WTC11 (cell line): ENCODE measurements around the gene TACC2. TPM values are rescaled to one million over a fixed set of nuclear protein-coding genes. Genes with fewer than 3 reads are reported as not detected.
A peak's percentile ranks its signal among the peaks of the same experiment; 100 is the strongest.

Source experiments
- ATAC-seq: fragments of 200-7000 bp; cut with Tn5 transposase; 2 replicates; pipeline ENCODE4 v1.10.0; 2021; ENCODE audit warnings: mild to moderate bottlenecking, moderate library complexity
- CTCF ChIA-PET: fragments of 300-600 bp; sonication (Branson Sonifier 250); formaldehyde crosslinking; loops from one replicate; lab custom pipeline; 2021; ENCODE audit warnings: antibody characterized with exemption; lab: Charles Lee
- POLR2A ChIA-PET: fragments of 350-600 bp; sonication (Branson Sonifier 250); formaldehyde crosslinking; loops from one replicate; lab custom pipeline; 2021; ENCODE audit warnings: antibody characterized with exemption; lab: Charles Lee
- DNase-seq: peaks from one replicate; pipeline ENCODE4 v3.0.0; 2021; ENCODE audit warnings: low spot score
- H3K27ac Mint-ChIP-seq: 2 replicates; pipeline ENCODE4 v1.8.0; 2021; ENCODE audit warnings: mixed read lengths
- H3K27me3 Mint-ChIP-seq: 2 replicates; pipeline ENCODE4 v1.8.0; 2021; ENCODE audit warnings: low read depth, mild to moderate bottlenecking, moderate library complexity, mixed read lengths
- H3K36me3 Mint-ChIP-seq: 2 replicates; pipeline ENCODE4 v1.8.0; 2021; ENCODE audit warnings: mixed read lengths
- H3K4me1 Mint-ChIP-seq: 2 replicates; pipeline ENCODE4 v1.8.0; 2022; ENCODE audit warnings: mixed read lengths
- H3K4me3 Mint-ChIP-seq: 2 replicates; pipeline ENCODE4 v1.8.0; 2021; ENCODE audit warnings: mild to moderate bottlenecking, moderate library complexity, mixed read lengths
- H3K9me3 Mint-ChIP-seq: 2 replicates; pipeline ENCODE4 v1.8.0; 2021; ENCODE audit warnings: mixed read lengths
- CBFB ChIP-seq: sonication (generic); formaldehyde crosslinking; IDR thresholded peaks from 2 replicates; pipeline ENCODE4 v1.8.1; 2022; ENCODE audit warnings: mild to moderate bottlenecking, low read depth, missing genetic modification reagents
- CREM ChIP-seq: sonication (generic); formaldehyde crosslinking; IDR thresholded peaks from 2 replicates; pipeline ENCODE4 v1.8.1; 2022; ENCODE audit warnings: mild to moderate bottlenecking, missing genetic modification reagents, moderate library complexity
- FOXJ3 ChIP-seq: sonication (generic); formaldehyde crosslinking; IDR thresholded peaks from 2 replicates; pipeline ENCODE4 v1.9.0; 2021; ENCODE audit warnings: missing genetic modification reagents, mild to moderate bottlenecking, borderline replicate concordance
- FOXP4 ChIP-seq: sonication (generic); formaldehyde crosslinking; IDR thresholded peaks from 2 replicates; pipeline ENCODE4 v1.8.0; 2022; ENCODE audit warnings: mild to moderate bottlenecking, missing genetic modification reagents
- GTF2I ChIP-seq: fragments of 250-450 bp; sonication (Bioruptor Pico); conservative IDR thresholded peaks from 2 replicates; pipeline ENCODE4 v1.4.0; 2021; ENCODE audit warnings: mild to moderate bottlenecking
- HMGXB4 ChIP-seq: sonication (generic); formaldehyde crosslinking; IDR thresholded peaks from 2 replicates; pipeline ENCODE4 v1.8.1; 2023; ENCODE audit warnings: mild to moderate bottlenecking, moderate library complexity, missing genetic modification reagents
- IRF2 ChIP-seq: sonication (generic); formaldehyde crosslinking; IDR thresholded peaks from 2 replicates; pipeline ENCODE4 v1.8.0; 2022; ENCODE audit warnings: low read depth, missing genetic modification reagents, borderline replicate concordance
- JUN ChIP-seq: sonication (generic); formaldehyde crosslinking; IDR thresholded peaks from 2 replicates; pipeline ENCODE4 v1.8.0; 2023; ENCODE audit warnings: mild to moderate bottlenecking, missing genetic modification reagents
- MAX ChIP-seq: sonication (generic); formaldehyde crosslinking; IDR thresholded peaks from 2 replicates; pipeline ENCODE4 v1.8.0; 2022; ENCODE audit warnings: mild to moderate bottlenecking, missing genetic modification reagents
- NFATC4 ChIP-seq: fragments of 250-450 bp; sonication (Bioruptor Pico); IDR thresholded peaks from 2 replicates; pipeline ENCODE4 v1.9.0; 2021; ENCODE audit warnings: mild to moderate bottlenecking
- SMAD3 ChIP-seq: sonication (generic); formaldehyde crosslinking; IDR thresholded peaks from 2 replicates; pipeline ENCODE4 v1.8.0; 2022; ENCODE audit warnings: missing genetic modification reagents, mild to moderate bottlenecking, borderline replicate concordance
- SMAD4 ChIP-seq: sonication (generic); formaldehyde crosslinking; IDR thresholded peaks from 2 replicates; pipeline ENCODE4 v1.8.0; 2022; ENCODE audit warnings: mild to moderate bottlenecking, missing genetic modification reagents
- SP1 ChIP-seq: sonication (generic); formaldehyde crosslinking; conservative IDR thresholded peaks from 2 replicates; pipeline ENCODE4 v1.8.1; 2022; ENCODE audit warnings: missing genetic modification reagents
- STAT6 ChIP-seq: sonication (generic); formaldehyde crosslinking; conservative IDR thresholded peaks from 2 replicates; pipeline ENCODE4 v1.8.1; 2023; ENCODE audit warnings: mild to moderate bottlenecking, low read depth, missing genetic modification reagents, moderate library complexity
- USF2 ChIP-seq: sonication (generic); formaldehyde crosslinking; IDR thresholded peaks from 2 replicates; pipeline ENCODE4 v1.8.1; 2023; ENCODE audit warnings: mild to moderate bottlenecking, missing genetic modification reagents, moderate library complexity
- ZNF416 ChIP-seq: fragments of 250-450 bp; sonication (Bioruptor Pico); IDR thresholded peaks from 2 replicates; pipeline ENCODE4 v1.9.0; 2021; ENCODE audit warnings: mild to moderate bottlenecking, inconsistent platforms
- ZNF423 ChIP-seq: fragments of 250-450 bp; sonication (Bioruptor Pico); IDR thresholded peaks from 2 replicates; pipeline ENCODE4 v2.1.2; 2022; ENCODE audit warnings: mild to moderate bottlenecking, moderate library complexity
- ZSCAN18 ChIP-seq: fragments of 250-450 bp; sonication (Bioruptor Pico); IDR thresholded peaks from 2 replicates; pipeline ENCODE4 v2.1.2; 2022; ENCODE audit warnings: mild to moderate bottlenecking, moderate library complexity
- total RNA-seq: library from RNA; stranded (reverse); gene quantifications from 3 replicates; pipeline ENCODE4 v1.2.3, GENCODE V29; 2021

The TACC2 gene
- total RNA-seq, 1 experiment from 2014 or later = 28.9 TPM

GRCh38 chr10:121947343-121948330 lies 41.3 kb upstream of the TACC2 start:
- no peak for DNase-seq
- H3K9me3 Mint-ChIP-seq = no peaks in the 10 kb centered on the region
- peaks cover 10% of the 10 kb centered on the region for H3K4me1 Mint-ChIP-seq
- no peak overlapping the region for H3K4me3 Mint-ChIP-seq
- TF ChIP-seq STAT6 (CRISPR knock-in tag) = no peak
- TF ChIP-seq IRF2 (CRISPR knock-in tag) = no peak
- no peak for TF ChIP-seq HMGXB4
- TF ChIP-seq, all 79 proteins: peak for 0
- H3K27me3 Mint-ChIP-seq = no peaks in the 10 kb centered on the region
- H3K27ac Mint-ChIP-seq = peak overlapping the region; percentile 4; the same call in 1 of the 2 replicates
- H3K36me3 Mint-ChIP-seq = no peaks in the 10 kb centered on the region
- ChIA-PET CTCF (interaction anchor here (1.4 kb wide), 1 partner anchor 104 kb away, joined by 6 read pairs; no protein-coding TSS in a partner anchor), POLR2A (no interaction called here)
- no peak for ATAC-seq

- no peak for TF ChIP-seq FOXJ3 (CRISPR knock-in tag)
- TF ChIP-seq ZSCAN18 (CRISPR knock-in tag) = no peak
- no peak for TF ChIP-seq SMAD3 (CRISPR knock-in tag)
- TF ChIP-seq NFATC4 = no peak
- TF ChIP-seq CBFB = no peak
- TF ChIP-seq SMAD4 (CRISPR knock-in tag) = no peak
- TF ChIP-seq MAX = no peak
- TF ChIP-seq JUN (CRISPR knock-in tag) = no peak
- ATAC-seq (no peak), DNase-seq (no peak)
- no peaks in the 10 kb centered on the region for H3K36me3 Mint-ChIP-seq
- peaks cover 10% of the 10 kb centered on the region for H3K4me1 Mint-ChIP-seq
- no peak overlapping the region for H3K27ac Mint-ChIP-seq
- CTCF ChIA-PET = no interaction called here
- no peak overlapping the region for H3K4me3 Mint-ChIP-seq
- no peaks in the 10 kb centered on the region for H3K27me3 Mint-ChIP-seq
- POLR2A ChIA-PET = interaction anchor here (0.7 kb wide), 1 partner anchor 1008 kb away, joined by 6 read pairs; no protein-coding TSS in a partner anchor
- H3K9me3 Mint-ChIP-seq = no peaks in the 10 kb centered on the region
Measured at GRCh38 chr10:121949049-121949448, 39.9 kb upstream of the TACC2 start.

- ChIA-PET CTCF (no interaction called here), POLR2A (interaction anchor here (0.7 kb wide), 1 partner anchor 1009 kb away, joined by 6 read pairs; no protein-coding TSS in a partner anchor)
- no peak overlapping the region for H3K27ac Mint-ChIP-seq
- no peaks in the 10 kb centered on the region for H3K36me3 Mint-ChIP-seq
- DNase-seq (no peak), ATAC-seq (no peak)
- no peak overlapping the region for H3K4me3 Mint-ChIP-seq
- H3K27me3 Mint-ChIP-seq = no peaks in the 10 kb centered on the region
- no peaks in the 10 kb centered on the region for H3K9me3 Mint-ChIP-seq
- peaks cover 10% of the 10 kb centered on the region for H3K4me1 Mint-ChIP-seq
- TF ChIP-seq FOXP4 = no peak
- no peak for TF ChIP-seq CBFB
- TF ChIP-seq CREM (CRISPR knock-in tag) = no peak
- TF ChIP-seq GTF2I (CRISPR knock-in tag) = no peak
- TF ChIP-seq ZNF423 (CRISPR knock-in tag) = no peak
- TF ChIP-seq ZNF416 (CRISPR knock-in tag) = no peak
- TF ChIP-seq MAX = no peak
- no peak for TF ChIP-seq ZSCAN18 (CRISPR knock-in tag)
- TF ChIP-seq USF2 (CRISPR knock-in tag) = no peak
- no peak for TF ChIP-seq SP1
Measured at GRCh38 chr10:121949451-121949850, 39.5 kb upstream of the TACC2 start.
